Tibial nerve (tissue), 4 donors: ENCODE results near the gene FGF14.

Experiments
- EP300 ChIP-seq, 2 donors: sonication (generic); formaldehyde crosslinking; IDR thresholded peaks; one replicate each; pipeline ENCODE4 v1.6.1; 2017; ENCODE audit warnings: antibody characterized with exemption in 2 of 2, mild to moderate bottlenecking in 1 of 2
- TF ChIP-seq, protein P1 (sequence below), 5 experiments: fragments of 200-600 bp in 3 of 5; fragments of 450-650 bp in 2 of 5; sonication (generic) in 3 of 5; IDR thresholded peaks; one replicate each; pipeline ENCODE4 v1.5.1; 2016 to 2019; ENCODE audit warnings: antibody characterized with exemption in 5 of 5, mild to moderate bottlenecking in 3 of 5, moderate library complexity in 2 of 5

GRCh38 chr13:102207680-102208342 lies 194.0 kb downstream of the FGF14 start:
- TF ChIP-seq, protein P1, sequence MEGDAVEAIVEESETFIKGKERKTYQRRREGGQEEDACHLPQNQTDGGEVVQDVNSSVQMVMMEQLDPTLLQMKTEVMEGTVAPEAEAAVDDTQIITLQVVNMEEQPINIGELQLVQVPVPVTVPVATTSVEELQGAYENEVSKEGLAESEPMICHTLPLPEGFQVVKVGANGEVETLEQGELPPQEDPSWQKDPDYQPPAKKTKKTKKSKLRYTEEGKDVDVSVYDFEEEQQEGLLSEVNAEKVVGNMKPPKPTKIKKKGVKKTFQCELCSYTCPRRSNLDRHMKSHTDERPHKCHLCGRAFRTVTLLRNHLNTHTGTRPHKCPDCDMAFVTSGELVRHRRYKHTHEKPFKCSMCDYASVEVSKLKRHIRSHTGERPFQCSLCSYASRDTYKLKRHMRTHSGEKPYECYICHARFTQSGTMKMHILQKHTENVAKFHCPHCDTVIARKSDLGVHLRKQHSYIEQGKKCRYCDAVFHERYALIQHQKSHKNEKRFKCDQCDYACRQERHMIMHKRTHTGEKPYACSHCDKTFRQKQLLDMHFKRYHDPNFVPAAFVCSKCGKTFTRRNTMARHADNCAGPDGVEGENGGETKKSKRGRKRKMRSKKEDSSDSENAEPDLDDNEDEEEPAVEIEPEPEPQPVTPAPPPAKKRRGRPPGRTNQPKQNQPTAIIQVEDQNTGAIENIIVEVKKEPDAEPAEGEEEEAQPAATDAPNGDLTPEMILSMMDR (IDR thresholded peaks at IDR 0.05): no peak
- no peak for TF ChIP-seq EP300 (IDR thresholded peaks at IDR 0.05)
